Measurements from ENCODE around the gene LGR6. TPM values are rescaled to one million over a fixed set of nuclear protein-coding genes. Genes with fewer than 3 reads are reported as not detected.

Gene LGR6
- total RNA-seq, 4 donors from 2014 or later: 0.12 to 2.8 (median 0.48) TPM

- no peaks in the 10 kb centered on the region for H3K4me1 ChIP-seq
- no peaks in the 10 kb centered on the region for H3K36me3 ChIP-seq
- no peak overlapping the region for H3K27ac ChIP-seq
- no peak overlapping the region for H3K4me3 ChIP-seq
- H3K27me3 ChIP-seq: peaks cover 39% of the 10 kb centered on the region
- no peak for TF ChIP-seq POLR2AphosphoS5 (IDR thresholded peaks at IDR 0.05)
- TF ChIP-seq EP300 (IDR thresholded peaks at IDR 0.05): no peak
- TF ChIP-seq POLR2A (IDR thresholded peaks at IDR 0.05): no peak
- TF ChIP-seq, protein P1, sequence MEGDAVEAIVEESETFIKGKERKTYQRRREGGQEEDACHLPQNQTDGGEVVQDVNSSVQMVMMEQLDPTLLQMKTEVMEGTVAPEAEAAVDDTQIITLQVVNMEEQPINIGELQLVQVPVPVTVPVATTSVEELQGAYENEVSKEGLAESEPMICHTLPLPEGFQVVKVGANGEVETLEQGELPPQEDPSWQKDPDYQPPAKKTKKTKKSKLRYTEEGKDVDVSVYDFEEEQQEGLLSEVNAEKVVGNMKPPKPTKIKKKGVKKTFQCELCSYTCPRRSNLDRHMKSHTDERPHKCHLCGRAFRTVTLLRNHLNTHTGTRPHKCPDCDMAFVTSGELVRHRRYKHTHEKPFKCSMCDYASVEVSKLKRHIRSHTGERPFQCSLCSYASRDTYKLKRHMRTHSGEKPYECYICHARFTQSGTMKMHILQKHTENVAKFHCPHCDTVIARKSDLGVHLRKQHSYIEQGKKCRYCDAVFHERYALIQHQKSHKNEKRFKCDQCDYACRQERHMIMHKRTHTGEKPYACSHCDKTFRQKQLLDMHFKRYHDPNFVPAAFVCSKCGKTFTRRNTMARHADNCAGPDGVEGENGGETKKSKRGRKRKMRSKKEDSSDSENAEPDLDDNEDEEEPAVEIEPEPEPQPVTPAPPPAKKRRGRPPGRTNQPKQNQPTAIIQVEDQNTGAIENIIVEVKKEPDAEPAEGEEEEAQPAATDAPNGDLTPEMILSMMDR (IDR thresholded peaks at IDR 0.05): no peak
- ATAC-seq: no peak
- 45 to 84% methylated on average over 5 to 6 of the region's 7 CpGs for WGBS, 2 donors (ENCODE audit: low coverage in 1 of 2)
- no peaks in the 10 kb centered on the region for H3K9me3 ChIP-seq
Observed at GRCh38 chr1:202223121-202223860, 29.7 kb downstream of the LGR6 start.

- no peak for TF ChIP-seq EP300 (IDR thresholded peaks at IDR 0.05)
- TF ChIP-seq, protein P1 (IDR thresholded peaks at IDR 0.05): no peak
- no peak for TF ChIP-seq POLR2AphosphoS5 (IDR thresholded peaks at IDR 0.05)
- TF ChIP-seq POLR2A (IDR thresholded peaks at IDR 0.05): no peak
- WGBS, 2 donors (ENCODE audit: low coverage in 1 of 2): 83 to 90% methylated on average over 2 of the region's 8 CpGs
- ATAC-seq: no peak
- no peaks in the 10 kb centered on the region for H3K36me3 ChIP-seq
- no peaks in the 10 kb centered on the region for H3K4me1 ChIP-seq
- peaks cover 35% of the 10 kb centered on the region for H3K27me3 ChIP-seq
- H3K27ac ChIP-seq: no peak overlapping the region
- H3K9me3 ChIP-seq: no peaks in the 10 kb centered on the region
- H3K4me3 ChIP-seq: no peak overlapping the region
Observed at GRCh38 chr1:202224453-202224852, 30.9 kb downstream of the LGR6 start.

GRCh38 chr1:202225131-202225530 lies 31.5 kb downstream of the LGR6 start:
- Histone ChIP-seq H3K4me1 (no peaks in the 10 kb centered on the region), H3K27me3 (peaks cover 32% of the 10 kb centered on the region), H3K27ac (no peak overlapping the region), H3K9me3 (no peaks in the 10 kb centered on the region), H3K36me3 (no peaks in the 10 kb centered on the region), H3K4me3 (no peak overlapping the region)
- TF ChIP-seq EP300 (IDR thresholded peaks at IDR 0.05): no peak
- TF ChIP-seq POLR2AphosphoS5 (IDR thresholded peaks at IDR 0.05): no peak
- no peak for TF ChIP-seq POLR2A (IDR thresholded peaks at IDR 0.05)
- TF ChIP-seq, protein P1 (IDR thresholded peaks at IDR 0.05): no peak
- no peak for ATAC-seq
- 20% methylated on average over 1 of the region's 5 CpGs; no CpG with 5 or more reads in 1 of the 2 donors for WGBS, 2 donors (ENCODE audit: low coverage in 1 of 2)

DNA sequence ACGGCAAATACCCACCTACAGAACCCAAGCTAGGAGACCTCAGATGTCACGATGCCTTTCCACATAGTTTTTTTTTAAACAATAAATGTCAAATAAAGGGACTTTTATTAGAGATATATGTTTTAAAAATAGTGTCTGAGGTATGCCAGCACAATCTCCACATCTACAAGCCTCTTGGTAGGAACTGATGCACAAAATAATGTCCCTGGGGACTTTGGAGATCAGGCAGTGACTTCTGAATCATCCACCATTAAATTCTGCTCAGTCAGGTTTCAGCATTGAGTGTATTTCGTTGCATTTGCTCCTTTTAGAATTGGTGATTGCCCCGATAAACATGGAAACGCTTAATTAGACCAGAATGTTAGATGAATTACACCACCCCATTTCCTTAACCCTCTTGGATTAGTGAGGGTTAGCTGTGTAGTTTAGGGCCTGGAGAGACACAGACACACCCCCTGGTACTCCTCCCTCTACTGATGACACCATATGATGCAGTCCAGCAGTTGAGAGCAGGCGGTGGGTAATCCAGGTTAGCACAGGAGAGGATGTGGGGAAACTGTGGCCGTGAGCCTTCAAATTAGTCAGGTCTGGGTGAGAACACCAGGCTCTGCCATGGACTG lies 33.6 kb downstream of the LGR6 start:
- no peak overlapping the region for H3K27ac ChIP-seq
- 81 to 86% methylated on average over 5 to 7 of the region's 7 CpGs for WGBS, 2 donors (ENCODE audit: low coverage in 1 of 2)
- peaks cover 20% of the 10 kb centered on the region for H3K27me3 ChIP-seq
- H3K9me3 ChIP-seq: no peaks in the 10 kb centered on the region
- TF ChIP-seq POLR2A (IDR thresholded peaks at IDR 0.05) (no peak), POLR2AphosphoS5 (IDR thresholded peaks at IDR 0.05) (no peak), EP300 (IDR thresholded peaks at IDR 0.05) (no peak)
- TF ChIP-seq, protein P1 (IDR thresholded peaks at IDR 0.05): no peak
- no peaks in the 10 kb centered on the region for H3K36me3 ChIP-seq
- no peak overlapping the region for H3K4me3 ChIP-seq
- ATAC-seq: no peak
- H3K4me1 ChIP-seq: no peaks in the 10 kb centered on the region

DNA sequence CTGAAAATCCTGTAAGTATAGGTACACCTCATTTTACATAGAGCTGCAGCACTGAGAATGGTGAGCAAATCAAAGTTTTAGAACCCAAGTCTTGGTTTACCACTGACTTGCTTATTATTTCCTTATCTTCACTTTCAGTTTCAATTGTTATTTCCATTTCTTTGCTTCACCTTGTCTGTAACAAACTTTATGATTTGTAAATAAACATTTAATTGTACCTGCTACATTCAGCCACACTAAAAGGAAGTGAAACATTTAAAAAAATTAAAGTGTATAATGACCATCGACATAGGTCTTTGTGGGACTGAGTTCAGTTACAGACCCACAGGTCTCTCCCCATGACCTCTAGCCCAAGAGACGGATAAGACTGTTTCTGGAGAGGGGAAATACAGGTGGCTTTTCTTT lies 34.4 kb downstream of the LGR6 start:
- no peaks in the 10 kb centered on the region for H3K9me3 ChIP-seq
- no peak overlapping the region for H3K4me3 ChIP-seq
- ATAC-seq: no peak
- WGBS, 2 donors (ENCODE audit: low coverage in 1 of 2): 65 to 77% methylated on average over 2 of the region's 2 CpGs
- no peak overlapping the region for H3K27ac ChIP-seq
- no peaks in the 10 kb centered on the region for H3K4me1 ChIP-seq
- TF ChIP-seq, protein P1 (IDR thresholded peaks at IDR 0.05): no peak
- TF ChIP-seq EP300 (IDR thresholded peaks at IDR 0.05) (no peak), POLR2A (IDR thresholded peaks at IDR 0.05) (no peak), POLR2AphosphoS5 (IDR thresholded peaks at IDR 0.05) (no peak)
- H3K27me3 ChIP-seq: peaks cover 14% of the 10 kb centered on the region
- no peaks in the 10 kb centered on the region for H3K36me3 ChIP-seq

All from gastroesophageal sphincter (tissue), 4 donors.